ENCODE measurements around the gene DNAI4. TPM values are rescaled to one million over a fixed set of nuclear protein-coding genes. Genes with fewer than 3 reads are reported as not detected.

The DNAI4 gene
- total RNA-seq, 6 experiments from 2014 or later = 1.3 to 4.3 (median 3.4) TPM

- no peaks in the 10 kb centered on the region for H3K36me3 Mint-ChIP-seq (ENCODE audit: low read depth)
- no peaks in the 10 kb centered on the region for H3K4me1 Mint-ChIP-seq (ENCODE audit: low read depth)
- TF ChIP-seq, protein P1, sequence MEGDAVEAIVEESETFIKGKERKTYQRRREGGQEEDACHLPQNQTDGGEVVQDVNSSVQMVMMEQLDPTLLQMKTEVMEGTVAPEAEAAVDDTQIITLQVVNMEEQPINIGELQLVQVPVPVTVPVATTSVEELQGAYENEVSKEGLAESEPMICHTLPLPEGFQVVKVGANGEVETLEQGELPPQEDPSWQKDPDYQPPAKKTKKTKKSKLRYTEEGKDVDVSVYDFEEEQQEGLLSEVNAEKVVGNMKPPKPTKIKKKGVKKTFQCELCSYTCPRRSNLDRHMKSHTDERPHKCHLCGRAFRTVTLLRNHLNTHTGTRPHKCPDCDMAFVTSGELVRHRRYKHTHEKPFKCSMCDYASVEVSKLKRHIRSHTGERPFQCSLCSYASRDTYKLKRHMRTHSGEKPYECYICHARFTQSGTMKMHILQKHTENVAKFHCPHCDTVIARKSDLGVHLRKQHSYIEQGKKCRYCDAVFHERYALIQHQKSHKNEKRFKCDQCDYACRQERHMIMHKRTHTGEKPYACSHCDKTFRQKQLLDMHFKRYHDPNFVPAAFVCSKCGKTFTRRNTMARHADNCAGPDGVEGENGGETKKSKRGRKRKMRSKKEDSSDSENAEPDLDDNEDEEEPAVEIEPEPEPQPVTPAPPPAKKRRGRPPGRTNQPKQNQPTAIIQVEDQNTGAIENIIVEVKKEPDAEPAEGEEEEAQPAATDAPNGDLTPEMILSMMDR (IDR thresholded peaks at IDR 0.05) = no peak
- H3K4me3 Mint-ChIP-seq = no peak overlapping the region
- no peak overlapping the region for H3K27ac Mint-ChIP-seq
- DNase-seq = no peak
- no peaks in the 10 kb centered on the region for H3K9me3 Mint-ChIP-seq
- no peaks in the 10 kb centered on the region for H3K27me3 Mint-ChIP-seq (ENCODE audit: insufficient read depth)
Observed at GRCh38 chr1:66852870-66853269, 71.8 kb downstream of the DNAI4 start.

DNA sequence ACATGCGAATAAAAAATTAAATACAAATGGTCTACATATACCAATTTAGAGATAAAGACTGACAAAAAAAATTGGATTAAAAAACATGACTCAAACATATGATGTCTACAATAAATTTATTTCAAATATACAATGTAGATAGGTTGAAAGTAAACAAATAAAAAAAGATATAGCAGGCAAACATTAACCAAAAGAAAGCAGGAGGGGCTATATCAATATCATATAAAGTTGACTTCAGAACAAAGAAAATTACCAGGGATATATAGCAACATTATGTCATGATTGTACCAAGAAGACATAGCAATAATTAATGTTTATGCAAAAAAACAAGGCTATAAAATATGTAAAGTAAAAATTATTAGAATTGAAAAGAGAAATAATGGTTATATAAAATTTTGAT, 73.7 kb downstream of the DNAI4 start:
- no peaks in the 10 kb centered on the region for H3K36me3 Mint-ChIP-seq (ENCODE audit: low read depth)
- no peak overlapping the region for H3K4me3 Mint-ChIP-seq
- TF ChIP-seq, protein P1 (IDR thresholded peaks at IDR 0.05) = no peak
- no peaks in the 10 kb centered on the region for H3K4me1 Mint-ChIP-seq (ENCODE audit: low read depth)
- DNase-seq = no peak
- H3K27me3 Mint-ChIP-seq (ENCODE audit: insufficient read depth) = peaks cover 1% of the 10 kb centered on the region; the same call in 1 of the 2 replicates
- no peak overlapping the region for H3K27ac Mint-ChIP-seq
- no peaks in the 10 kb centered on the region for H3K9me3 Mint-ChIP-seq

GRCh38 chr1:66848193-66848592, 76.5 kb downstream of the DNAI4 start:
- H3K27ac Mint-ChIP-seq = no peak overlapping the region
- no peak overlapping the region for H3K4me3 Mint-ChIP-seq
- H3K9me3 Mint-ChIP-seq = no peaks in the 10 kb centered on the region
- H3K27me3 Mint-ChIP-seq (ENCODE audit: insufficient read depth) = peaks cover 1% of the 10 kb centered on the region; the same call in 1 of the 2 replicates
- DNase-seq = no peak
- TF ChIP-seq, protein P1 (IDR thresholded peaks at IDR 0.05) = no peak
- no peaks in the 10 kb centered on the region for H3K4me1 Mint-ChIP-seq (ENCODE audit: low read depth)
- H3K36me3 Mint-ChIP-seq (ENCODE audit: low read depth) = no peaks in the 10 kb centered on the region

GRCh38 chr1:66840929-66841328, 83.7 kb downstream of the DNAI4 start:
- H3K27me3 Mint-ChIP-seq (ENCODE audit: insufficient read depth) = no peaks in the 10 kb centered on the region
- no peaks in the 10 kb centered on the region for H3K36me3 Mint-ChIP-seq (ENCODE audit: low read depth)
- H3K4me3 Mint-ChIP-seq = no peak overlapping the region
- DNase-seq = no peak
- no peaks in the 10 kb centered on the region for H3K9me3 Mint-ChIP-seq
- H3K27ac Mint-ChIP-seq = no peak overlapping the region
- TF ChIP-seq, protein P1 (IDR thresholded peaks at IDR 0.05) = no peak
- H3K4me1 Mint-ChIP-seq (ENCODE audit: low read depth) = no peaks in the 10 kb centered on the region

- TF ChIP-seq, protein P1 (IDR thresholded peaks at IDR 0.05) = no peak
Observed at GRCh38 chr1:66834926-66835325, 89.7 kb downstream of the DNAI4 start.

DNA sequence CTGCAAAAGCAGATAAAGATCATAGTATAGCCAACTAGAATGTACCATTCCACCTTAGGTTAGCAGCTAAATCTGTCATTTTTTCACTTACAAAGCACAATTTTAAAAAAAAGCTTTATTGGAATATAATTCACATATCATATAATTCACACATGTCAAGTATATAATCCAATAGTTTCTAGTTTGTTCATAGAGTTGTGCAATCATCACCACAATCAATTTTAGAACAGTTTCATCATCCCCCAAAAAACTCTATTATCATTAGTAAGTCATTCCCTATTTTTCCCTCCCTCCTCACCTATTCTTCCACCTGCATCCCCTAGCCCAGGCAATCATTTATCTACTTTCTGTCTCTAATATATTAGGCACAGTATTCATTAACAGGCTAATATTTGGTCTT, 91.5 kb downstream of the DNAI4 start:
- Mint-ChIP-seq H3K27me3 (ENCODE audit: insufficient read depth) (peaks cover 1% of the 10 kb centered on the region; the same call in 1 of the 2 replicates), H3K9me3 (no peaks in the 10 kb centered on the region), H3K4me1 (ENCODE audit: low read depth) (peaks cover 7% of the 10 kb centered on the region; the same call in 1 of the 2 replicates), H3K27ac (no peak overlapping the region), H3K4me3 (no peak overlapping the region), H3K36me3 (ENCODE audit: low read depth) (no peaks in the 10 kb centered on the region)
- DNase-seq = no peak
- TF ChIP-seq, protein P1 (IDR thresholded peaks at IDR 0.05) = no peak

More at GRCh38 chr1:66834926-66835325, 89.7 kb downstream of the DNAI4 start:
- Mint-ChIP-seq H3K4me1 (ENCODE audit: low read depth) (peaks cover 7% of the 10 kb centered on the region; the same call in 1 of the 2 replicates), H3K9me3 (no peaks in the 10 kb centered on the region), H3K36me3 (ENCODE audit: low read depth) (no peaks in the 10 kb centered on the region), H3K27ac (no peak overlapping the region), H3K4me3 (no peak overlapping the region), H3K27me3 (ENCODE audit: insufficient read depth) (peaks cover 1% of the 10 kb centered on the region; the same call in 1 of the 2 replicates)
- DNase-seq = no peak
